K562 (cell line): ENCODE results near the gene PIK3CD.

Experiments used
- CBX3 ChIP-seq, 2 experiments: IDR thresholded peaks; 1 replicate in 1 of 2; 2 replicates in 1 of 2; pipeline ENCODE4 v1.6.1; 2012; ENCODE audit warnings: inconsistent platforms in 2 of 2, low read length in 2 of 2, borderline replicate concordance in 1 of 2, control low read depth in 1 of 2
- HDAC6 ChIP-seq: IDR thresholded peaks from 2 replicates; pipeline ENCODE4 v1.6.1; 2012; ENCODE audit warnings: low read depth, mild to moderate bottlenecking, control low read depth, inconsistent platforms, low read length, moderate library complexity
- HMGN3 ChIP-seq: IDR thresholded peaks from 2 replicates; pipeline ENCODE4 v1.6.1; 2011; ENCODE audit warnings: borderline replicate concordance, low read depth, mild to moderate bottlenecking, mixed read lengths, low read length; ENCODE audit not compliant: insufficient read length; ENCODE audit errors: extremely low read depth
- ZBTB40 ChIP-seq, 2 experiments: fragments of 450-650 bp in 1 of 2; sonication (generic) in 1 of 2; formaldehyde crosslinking in 1 of 2; IDR thresholded peaks; 2 replicates each; pipeline versions ENCODE4 v1.7.1 to v1.9.0; 2016 to 2022; ENCODE audit warnings: inconsistent platforms in 1 of 2, mild to moderate bottlenecking in 1 of 2, missing genetic modification reagents in 1 of 2

GRCh38 chr1:9680091-9680490, 28.6 kb downstream of the PIK3CD start:
- TF ChIP-seq HMGN3 (no peak), CBX3 (IDR thresholded peaks at IDR 0.05; ENCODE audit: borderline replicate concordance in 1 of 2, low read length in 2 of 2) (no peak), ZBTB40 (IDR thresholded peaks at IDR 0.05) (no peak), ZBTB40 (CRISPR knock-in tag; IDR thresholded peaks at IDR 0.05) (no peak), HDAC6 (no peak)
